Thyroid gland (tissue), 4 donors: ENCODE data around the gene VPS54.

ENCODE experiments used
- CTCF ChIP-seq, 6 experiments: fragments of 200-600 bp in 3 of 6; fragments of 450-650 bp in 3 of 6; sonication (generic) in 3 of 6; IDR thresholded peaks; one replicate each; pipeline ENCODE4 v1.5.1; 2016 to 2019; ENCODE audit warnings: antibody characterized with exemption in 6 of 6, mild to moderate bottlenecking in 2 of 6, inconsistent platforms in 1 of 6, moderate library complexity in 1 of 6
- POLR2A ChIP-seq, 2 donors: fragments of 450-650 bp; IDR thresholded peaks; one replicate each; pipeline ENCODE4 v1.6.1; 2017; ENCODE audit warnings: antibody characterized with exemption in 2 of 2, mild to moderate bottlenecking in 2 of 2, moderate library complexity in 1 of 2

- no peak for TF ChIP-seq POLR2A (IDR thresholded peaks at IDR 0.05)
- TF ChIP-seq CTCF (IDR thresholded peaks at IDR 0.05): no peak
These were observed 26.7 kb upstream of the VPS54 start for GRCh38 chr2:64045938-64046337.
